ENCODE data around the gene RIN3. TPM values are rescaled to one million over a fixed set of nuclear protein-coding genes. Genes with fewer than 3 reads are reported as not detected.
"Not testable (repeated sequence)": the region's sequence is repeated elsewhere in the genome, so short reads cannot be mapped to it uniquely, and the experiment has no call there.

Gene RIN3
- polyA plus RNA-seq, 3 donors: 42.8 to 144 (median 54.6) TPM

DNA sequence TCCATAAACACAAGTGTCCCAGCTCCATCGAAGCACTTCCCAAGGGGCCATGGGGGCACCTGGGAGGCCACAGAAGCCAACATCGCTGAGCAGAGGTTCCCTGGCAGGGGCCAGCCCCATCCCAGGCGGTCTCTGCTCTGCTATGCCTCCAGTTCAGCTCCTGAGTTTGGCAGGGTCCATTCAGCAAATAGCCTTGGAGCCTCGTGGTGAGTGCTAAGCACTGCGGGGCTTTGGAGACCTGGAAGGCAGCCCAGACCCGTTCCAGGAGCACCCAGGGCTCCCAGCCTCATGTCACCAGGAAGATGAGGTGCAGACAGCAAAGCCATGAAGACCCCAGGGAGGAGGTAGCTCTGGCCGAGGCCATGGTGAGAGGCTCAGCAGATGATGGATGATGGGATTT lies 125.3 kb downstream of the RIN3 start:
- no peaks in the 10 kb centered on the region for H3K9me3 ChIP-seq (replicated peaks in 1 of 2; ENCODE audit: control insufficient read depth in 1 of 2, insufficient read depth in 1 of 2, low read length in 2 of 2)
- peaks cover 56% of the 10 kb centered on the region for H4K20me1 ChIP-seq (ENCODE audit: insufficient read depth, low read length)
- no peak overlapping the region for H3K4me2 ChIP-seq (replicated peaks; ENCODE audit: extremely low read depth, low read length, poor library complexity, severe bottlenecking)
- peaks cover 35% of the 10 kb centered on the region for H3K79me2 ChIP-seq (ENCODE audit: insufficient read depth, low read length)
- Mint-ChIP-seq H3K27me3 (ENCODE audit: low read depth in 3 of 3) (peaks cover 0 to 2% (median 1%) of the 10 kb centered on the region in 3 donors), H3K4me3 (no peak overlapping the region), H3K9me3 (no peaks in the 10 kb centered on the region), H3K27ac (peak overlapping the region in 5 of 7 donors; percentile 8 to 77 (median 62)), H3K4me1 (peaks cover 22% of the 10 kb centered on the region), H3K36me3 (peaks cover 56 to 79% of the 10 kb centered on the region in 2 donors)
- no peak overlapping the region for H3K4me3 ChIP-seq (replicated peaks in 1 of 3; ENCODE audit: low read depth in 2 of 3, low read length in 3 of 3)
- 91% methylated on average over 7 of the region's 7 CpGs for WGBS (ENCODE audit: insufficient coverage)
- no peak for TF ChIP-seq CTCF (IDR thresholded peaks at IDR 0.05)
- peaks cover 51 to 79% of the 10 kb centered on the region in 2 donors for H3K36me3 ChIP-seq (replicated peaks in 1 of 2; ENCODE audit: control insufficient read depth in 1 of 2, insufficient read depth in 2 of 2, low read length in 2 of 2)
- H3K4me1 ChIP-seq (ENCODE audit: control insufficient read depth in 1 of 2, insufficient read depth in 2 of 2, low read length in 2 of 2): peaks cover 13 to 14% of the 10 kb centered on the region in 2 donors
- H3K9ac ChIP-seq (ENCODE audit: insufficient read depth, low read length, poor library complexity, severe bottlenecking): no peak overlapping the region
- no peak for DNase-seq
- no peak overlapping the region for H2AFZ ChIP-seq (ENCODE audit: insufficient read depth, low read depth, low read length, poor library complexity, severe bottlenecking)
- intact Hi-C loops (cut with micrococcal nuclease): no loop called here
- H3K27me3 ChIP-seq (ENCODE audit: control insufficient read depth in 2 of 2, insufficient read depth in 2 of 2, low read length in 2 of 2): no peaks in the 10 kb centered on the region
- no peak overlapping the region for H3K27ac ChIP-seq (ENCODE audit: low read depth in 1 of 2, low read length in 2 of 2)

DNA sequence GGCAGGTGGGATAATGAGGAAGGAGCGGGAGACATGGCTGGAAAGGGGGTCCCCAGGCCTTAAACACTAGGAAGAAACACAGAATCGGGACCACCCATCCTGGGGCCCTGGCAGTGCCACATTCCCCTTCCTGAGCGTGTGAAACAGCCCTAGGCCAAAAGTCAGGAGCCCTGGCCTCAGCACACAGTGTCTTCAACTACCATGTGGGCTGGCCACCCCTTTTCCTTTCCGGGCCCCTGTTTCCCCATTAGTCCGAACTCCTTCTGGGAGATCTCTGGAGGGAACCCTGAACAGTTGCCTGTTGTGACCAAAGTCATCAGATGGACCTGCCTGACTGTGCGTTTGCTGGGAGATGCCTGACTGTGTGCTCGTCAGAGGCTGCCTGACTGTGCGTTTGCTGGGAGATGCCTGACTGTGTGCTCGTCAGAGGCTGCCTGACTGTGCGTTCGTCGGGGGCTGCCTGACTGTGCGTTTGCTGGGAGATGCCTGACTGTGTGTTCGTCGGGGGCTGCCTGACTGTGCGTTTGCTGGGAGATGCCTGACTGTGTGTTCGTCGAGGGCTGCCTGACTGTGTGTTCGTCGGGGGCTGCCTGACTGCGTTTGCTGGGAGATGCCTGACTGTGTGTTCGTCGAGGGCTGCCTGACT lies 126.0 kb downstream of the RIN3 start:
- intact Hi-C loops (cut with micrococcal nuclease); H3K4me3 Mint-ChIP-seq: not testable (repeated sequence)

More for the DNA sequence above, 126.0 kb downstream of the RIN3 start:
- H3K9me3 Mint-ChIP-seq; H2AFZ ChIP-seq (ENCODE audit: insufficient read depth, low read depth, low read length, poor library complexity, severe bottlenecking); H3K4me3 ChIP-seq (replicated peaks in 1 of 3; ENCODE audit: low read depth in 2 of 3, low read length in 3 of 3); H3K9me3 ChIP-seq (replicated peaks in 1 of 2; ENCODE audit: control insufficient read depth in 1 of 2, insufficient read depth in 1 of 2, low read length in 2 of 2); H3K27ac ChIP-seq (ENCODE audit: low read depth in 1 of 2, low read length in 2 of 2); H3K27me3 Mint-ChIP-seq (ENCODE audit: low read depth in 3 of 3); H3K27me3 ChIP-seq (ENCODE audit: control insufficient read depth in 2 of 2, insufficient read depth in 2 of 2, low read length in 2 of 2); H3K4me2 ChIP-seq (replicated peaks; ENCODE audit: extremely low read depth, low read length, poor library complexity, severe bottlenecking); H3K9ac ChIP-seq (ENCODE audit: insufficient read depth, low read length, poor library complexity, severe bottlenecking); DNase-seq: not testable (repeated sequence)
- peaks cover 61 to 86% of the 10 kb centered on the region in 2 donors for H3K36me3 Mint-ChIP-seq
- H3K27ac Mint-ChIP-seq: peak overlapping the region in 4 of 7 donors; percentile 8 to 80 (median 70)
- Histone ChIP-seq H3K4me1 (ENCODE audit: control insufficient read depth in 1 of 2, insufficient read depth in 2 of 2, low read length in 2 of 2) (peaks cover 13% of the 10 kb centered on the region in 2 donors), H3K79me2 (ENCODE audit: insufficient read depth, low read length) (peaks cover 36% of the 10 kb centered on the region), H4K20me1 (ENCODE audit: insufficient read depth, low read length) (peaks cover 58% of the 10 kb centered on the region), H3K36me3 (replicated peaks in 1 of 2; ENCODE audit: control insufficient read depth in 1 of 2, insufficient read depth in 2 of 2, low read length in 2 of 2) (peaks cover 58 to 85% of the 10 kb centered on the region in 2 donors)
- peaks cover 23% of the 10 kb centered on the region for H3K4me1 Mint-ChIP-seq
- 99% methylated on average over 21 of the region's 23 CpGs for WGBS (ENCODE audit: insufficient coverage)
